DND-41 (cell line): ENCODE measurements around the gene CNST.

Source experiments
- ATAC-seq: fragments of 200-7000 bp; cut with Tn5 transposase; 3 replicates; pipeline ENCODE4 v1.9.1; 2021; ENCODE audit warnings: low read depth; ENCODE audit not compliant: insufficient read depth
- DNase-seq: peaks from one replicate; pipeline ENCODE4 v3.0.0-alpha.2; 2020
- H2AFZ ChIP-seq: 2 replicates; pipeline ENCODE4 v1.6.0; 2012; ENCODE audit warnings: low read depth, low read length
- H3K27ac ChIP-seq: 2 replicates; pipeline ENCODE4 v1.5.1; 2012; ENCODE audit warnings: low read length, inconsistent platforms
- H3K27me3 ChIP-seq: fragments of 200-600 bp; sonication (generic); 2 replicates; pipeline ENCODE4 v1.6.0; 2012; ENCODE audit warnings: low read length, mild to moderate bottlenecking, inconsistent platforms; ENCODE audit not compliant: insufficient read depth, poor library complexity
- H3K36me3 ChIP-seq: 2 replicates; pipeline ENCODE4 v1.5.1; 2012; ENCODE audit warnings: low read length, inconsistent platforms; ENCODE audit not compliant: insufficient read depth
- H3K4me1 ChIP-seq: 2 replicates; pipeline ENCODE4 v1.5.1; 2012; ENCODE audit warnings: mild to moderate bottlenecking, low read length; ENCODE audit not compliant: insufficient read depth
- H3K4me2 ChIP-seq: 2 replicates; pipeline ENCODE4 v1.6.0; 2012; ENCODE audit warnings: mild to moderate bottlenecking, moderate library complexity, low read length, inconsistent platforms; ENCODE audit not compliant: insufficient read depth
- H3K4me3 ChIP-seq, 2 experiments: fragments of 200-600 bp in 1 of 2; shearing (Covaris generic) in 1 of 2; 2 replicates each; pipeline ENCODE4 v1.5.1; 2012 to 2016; ENCODE audit warnings: inconsistent platforms in 2 of 2, low read length in 2 of 2, mild to moderate bottlenecking in 2 of 2, low read depth in 1 of 2, moderate library complexity in 1 of 2
- H3K79me2 ChIP-seq: 2 replicates; pipeline ENCODE4 v1.6.0; 2012; ENCODE audit warnings: low read length, inconsistent platforms; ENCODE audit not compliant: insufficient read depth
- H3K9ac ChIP-seq: 2 replicates; pipeline ENCODE4 v1.6.0; 2012; ENCODE audit warnings: low read depth, mild to moderate bottlenecking, inconsistent platforms, low read length, moderate library complexity
- H3K9me3 ChIP-seq: 2 replicates; pipeline ENCODE4 v1.5.1; 2012; ENCODE audit warnings: low read length, moderate library complexity, mild to moderate bottlenecking, inconsistent platforms; ENCODE audit not compliant: insufficient read depth, severe bottlenecking
- H4K20me1 ChIP-seq: 2 replicates; pipeline ENCODE4 v1.6.0; 2012; ENCODE audit warnings: low read length; ENCODE audit not compliant: insufficient read depth
- EZH2 ChIP-seq: IDR thresholded peaks from 3 replicates; pipeline ENCODE4 v1.6.1; 2012; ENCODE audit warnings: borderline replicate concordance, low read depth, mild to moderate bottlenecking, moderate library complexity, low read length, inconsistent platforms; ENCODE audit not compliant: severe bottlenecking
- TF ChIP-seq, protein P1 (sequence below): IDR thresholded peaks from 2 replicates; pipeline ENCODE4 v1.5.1; 2012; ENCODE audit warnings: borderline replicate concordance, low read length, moderate library complexity, mild to moderate bottlenecking; ENCODE audit not compliant: poor library complexity, severe bottlenecking; ENCODE audit errors: extremely low read depth

The CNST gene

DNA sequence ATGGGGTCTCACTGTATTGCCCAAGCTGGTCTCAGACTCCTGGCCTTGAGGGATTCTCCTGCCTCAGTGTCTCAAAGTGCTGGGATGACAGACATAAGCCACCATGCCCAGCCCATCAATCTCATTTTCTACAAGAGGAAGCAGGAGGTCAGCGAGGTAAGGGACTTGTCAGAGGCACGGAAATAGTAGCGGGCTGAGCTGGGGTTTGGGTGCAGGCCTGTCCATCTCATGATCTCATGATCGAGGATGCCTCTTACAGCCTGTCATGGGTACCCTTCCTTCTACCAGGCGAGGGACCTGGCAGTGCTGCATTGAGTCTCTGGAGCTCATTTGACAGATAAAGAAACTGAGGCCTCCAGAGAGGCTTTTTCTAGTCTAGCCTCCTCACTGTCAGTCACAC is 129.4 kb downstream of the CNST start:
- Histone ChIP-seq H3K4me1 (peaks cover 14% of the 10 kb centered on the region), H2AFZ (no peak overlapping the region), H3K9me3 (no peaks in the 10 kb centered on the region), H3K79me2 (no peaks in the 10 kb centered on the region), H3K9ac (no peak overlapping the region), H3K36me3 (no peaks in the 10 kb centered on the region), H3K4me3 (no peak overlapping the region), H4K20me1 (no peaks in the 10 kb centered on the region), H3K27ac (no peak overlapping the region), H3K27me3 (no peaks in the 10 kb centered on the region), H3K4me2 (no peak overlapping the region)
- ATAC-seq (no peak), DNase-seq (no peak)
- TF ChIP-seq, protein P1, sequence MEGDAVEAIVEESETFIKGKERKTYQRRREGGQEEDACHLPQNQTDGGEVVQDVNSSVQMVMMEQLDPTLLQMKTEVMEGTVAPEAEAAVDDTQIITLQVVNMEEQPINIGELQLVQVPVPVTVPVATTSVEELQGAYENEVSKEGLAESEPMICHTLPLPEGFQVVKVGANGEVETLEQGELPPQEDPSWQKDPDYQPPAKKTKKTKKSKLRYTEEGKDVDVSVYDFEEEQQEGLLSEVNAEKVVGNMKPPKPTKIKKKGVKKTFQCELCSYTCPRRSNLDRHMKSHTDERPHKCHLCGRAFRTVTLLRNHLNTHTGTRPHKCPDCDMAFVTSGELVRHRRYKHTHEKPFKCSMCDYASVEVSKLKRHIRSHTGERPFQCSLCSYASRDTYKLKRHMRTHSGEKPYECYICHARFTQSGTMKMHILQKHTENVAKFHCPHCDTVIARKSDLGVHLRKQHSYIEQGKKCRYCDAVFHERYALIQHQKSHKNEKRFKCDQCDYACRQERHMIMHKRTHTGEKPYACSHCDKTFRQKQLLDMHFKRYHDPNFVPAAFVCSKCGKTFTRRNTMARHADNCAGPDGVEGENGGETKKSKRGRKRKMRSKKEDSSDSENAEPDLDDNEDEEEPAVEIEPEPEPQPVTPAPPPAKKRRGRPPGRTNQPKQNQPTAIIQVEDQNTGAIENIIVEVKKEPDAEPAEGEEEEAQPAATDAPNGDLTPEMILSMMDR = no peak
- no peak for TF ChIP-seq EZH2

DNA sequence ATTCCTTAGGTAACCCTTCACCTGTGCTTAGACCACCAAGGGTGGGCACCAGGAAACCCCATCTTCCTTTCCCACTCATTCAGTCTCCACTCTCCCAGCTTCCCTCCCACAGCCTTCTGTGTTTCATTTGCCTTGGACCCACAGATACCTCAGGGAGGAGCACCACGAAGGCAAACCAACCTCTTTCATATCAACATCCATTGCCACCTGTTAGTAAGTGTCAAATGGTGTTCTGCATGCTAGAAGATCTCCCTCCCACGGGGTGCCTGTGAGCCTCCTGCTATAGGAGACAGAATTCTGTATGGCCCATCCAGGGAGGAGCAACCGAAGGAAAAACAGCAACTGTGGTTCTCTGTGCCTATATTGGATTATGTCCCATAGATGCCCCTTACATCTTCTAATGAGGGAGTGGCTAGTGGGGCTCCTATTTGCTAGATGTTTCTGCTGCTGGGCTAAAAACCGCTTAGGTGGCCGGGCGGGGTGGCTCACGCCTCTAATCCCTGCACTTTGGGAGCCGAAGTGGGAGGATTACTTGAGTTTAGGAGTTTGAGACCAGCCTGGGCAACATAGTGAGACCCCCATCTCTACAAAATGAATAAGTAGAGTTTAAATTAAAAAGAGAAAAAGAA is 132.3 kb downstream of the CNST start:
- peak overlapping the region; percentile 68 for H2AFZ ChIP-seq
- H3K79me2 ChIP-seq = no peaks in the 10 kb centered on the region
- no peak for DNase-seq
- no peaks in the 10 kb centered on the region for H4K20me1 ChIP-seq
- H3K9ac ChIP-seq = peak overlapping the region; percentile 47
- H3K9me3 ChIP-seq = no peaks in the 10 kb centered on the region
- H3K27me3 ChIP-seq = no peaks in the 10 kb centered on the region
- H3K4me1 ChIP-seq = peaks cover 21% of the 10 kb centered on the region
- peak overlapping the region in 1 of 2 experiments; percentile 36; a peak in 2 of 4 replicates for H3K4me3 ChIP-seq
- 0 out of 3 replicates have a peak, but pooled peaks have one; percentile 2 for ATAC-seq
- no peak for TF ChIP-seq EZH2
- H3K4me2 ChIP-seq = peak overlapping the region; percentile 67
- H3K36me3 ChIP-seq = no peaks in the 10 kb centered on the region
- H3K27ac ChIP-seq = peak overlapping the region; percentile 75

DNA sequence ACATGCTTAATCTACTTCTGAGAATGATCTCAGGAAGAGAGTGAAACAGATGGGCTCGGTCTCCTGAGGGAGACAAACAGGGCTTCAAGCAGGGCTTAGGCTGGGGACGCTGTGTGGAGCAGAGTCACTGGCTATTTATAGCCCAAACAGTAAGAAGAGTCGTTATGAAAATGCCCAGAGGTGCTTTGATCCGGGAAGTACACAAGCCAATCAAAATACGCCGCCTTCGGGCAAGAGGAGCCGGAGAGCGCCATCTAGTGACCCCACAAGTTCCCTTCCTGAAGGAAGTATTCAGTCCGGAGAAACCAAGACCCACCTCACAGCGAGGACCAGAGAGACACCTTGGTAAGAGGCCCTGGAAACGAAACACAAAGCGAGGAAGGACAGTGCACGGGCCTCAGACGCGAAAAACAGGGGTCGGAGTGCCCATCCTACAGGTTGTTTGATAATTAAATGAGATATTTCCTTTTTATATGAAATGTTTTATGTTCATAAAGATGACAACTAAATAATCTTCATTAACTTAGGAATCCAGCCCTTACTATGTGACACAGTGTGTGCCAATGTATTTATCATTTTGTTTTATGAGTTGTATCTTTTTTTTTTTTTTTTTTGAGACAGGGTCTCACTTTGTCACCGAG is 133.0 kb downstream of the CNST start:
- Histone ChIP-seq H3K4me2 (peak overlapping the region; percentile 67), H3K79me2 (no peaks in the 10 kb centered on the region), H3K4me1 (peaks cover 27% of the 10 kb centered on the region), H4K20me1 (no peaks in the 10 kb centered on the region), H3K27me3 (no peaks in the 10 kb centered on the region), H3K36me3 (no peaks in the 10 kb centered on the region), H3K9me3 (no peaks in the 10 kb centered on the region), H3K4me3 (peak overlapping the region in 1 of 2 experiments; percentile 44; a peak in 2 of 4 replicates), H3K27ac (peak overlapping the region; percentile 75), H2AFZ (peak overlapping the region; percentile 68), H3K9ac (peak overlapping the region; percentile 47)
- ATAC-seq (peak; percentile 96), DNase-seq (peak; percentile 90)
- TF ChIP-seq EZH2 = no peak
- TF ChIP-seq, protein P1 = peak; percentile 92

DNA sequence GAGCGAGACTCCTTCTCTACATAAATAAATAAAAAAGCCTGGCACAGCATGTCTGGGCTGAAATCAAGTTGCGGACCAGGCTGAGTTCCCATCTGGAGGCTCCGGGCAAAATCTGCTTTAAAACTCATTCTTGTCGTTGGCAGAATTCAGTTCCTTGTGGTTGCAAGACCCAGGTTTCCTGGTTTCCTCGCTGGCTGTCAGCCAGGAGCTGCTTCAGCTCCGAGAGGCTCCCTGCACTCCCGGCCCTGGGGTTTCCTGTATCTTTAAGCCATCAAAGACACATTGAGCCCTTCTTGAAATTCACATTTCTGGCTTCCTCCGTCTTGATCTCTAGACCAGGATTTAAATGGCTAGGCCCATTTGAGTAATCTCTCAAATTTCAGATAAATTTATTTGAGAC is 137.3 kb downstream of the CNST start:
- no peaks in the 10 kb centered on the region for H3K79me2 ChIP-seq
- H3K36me3 ChIP-seq = no peaks in the 10 kb centered on the region
- H3K27me3 ChIP-seq = no peaks in the 10 kb centered on the region
- no peak overlapping the region for H3K27ac ChIP-seq
- H3K4me3 ChIP-seq = no peak overlapping the region
- peaks cover 36% of the 10 kb centered on the region for H3K4me1 ChIP-seq
- no peaks in the 10 kb centered on the region for H3K9me3 ChIP-seq
- H3K9ac ChIP-seq = no peak overlapping the region
- no peaks in the 10 kb centered on the region for H4K20me1 ChIP-seq
- ATAC-seq = peak; percentile 36; the same call in 2 of the 3 replicates
- peak overlapping the region; percentile 29; the same call in 1 of the 2 replicates for H3K4me2 ChIP-seq
- no peak for TF ChIP-seq EZH2
- TF ChIP-seq, protein P1 = no peak
- H2AFZ ChIP-seq = 0 out of 2 replicates have a peak overlapping the region, but pooled peaks have one; percentile 17
- peak; percentile 68 for DNase-seq
